SK-N-DZ (cell line): ENCODE data around the gene SKA3.

Experiments used
- DNase-seq: peaks from one replicate; pipeline ENCODE4 v3.0.0-alpha.2; 2015; ENCODE audit warnings: low spot score
- small RNA-seq, 2 experiments: library from RNA; depleted of rRNA; stranded (forward); fragments of <200 nt; gene quantifications; one replicate each; pipeline ENCODE3, GENCODE V24; 2014

Gene SKA3

DNA sequence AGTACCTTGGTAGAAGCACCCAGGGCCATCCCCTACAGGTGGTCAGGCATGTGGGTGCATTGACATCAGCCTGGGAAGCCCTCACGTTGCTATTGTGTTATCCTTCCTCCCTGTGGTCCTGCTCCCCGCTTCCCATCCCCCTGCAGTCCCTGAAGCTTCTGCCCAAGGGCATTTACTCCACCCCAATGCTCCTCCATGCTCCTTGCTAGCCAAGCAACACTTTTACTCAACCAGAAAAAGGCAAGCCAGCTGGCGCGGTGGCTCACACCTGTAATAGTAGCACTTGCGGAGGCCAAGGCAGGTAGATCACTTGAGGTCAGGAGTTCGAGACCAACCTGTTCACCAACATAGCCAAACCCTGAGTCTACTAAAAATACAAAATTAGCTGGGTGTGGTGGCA lies 60.2 kb downstream of the SKA3 start:
- no peak for DNase-seq

DNA sequence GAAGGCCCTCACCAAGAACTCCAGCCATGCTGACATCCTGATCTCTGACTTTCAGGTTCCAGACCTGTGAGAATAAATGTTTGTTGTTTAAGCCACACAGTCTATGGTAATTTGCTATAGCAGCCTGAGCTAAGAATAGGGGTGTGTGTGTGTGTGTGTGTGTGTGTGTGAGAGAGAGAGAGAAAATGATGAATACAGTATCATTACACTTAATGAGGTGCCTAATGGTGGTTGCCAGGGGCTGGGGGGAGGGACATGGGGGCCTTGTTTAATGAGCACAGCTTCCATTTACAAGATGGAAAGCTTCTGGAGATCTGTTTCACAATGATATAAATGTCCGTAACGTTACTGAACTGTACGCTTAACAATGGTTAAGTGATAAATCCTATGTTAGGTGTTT lies 61.1 kb downstream of the SKA3 start:
- no peak for DNase-seq

GRCh38 chr13:21111546-21111945 lies 64.8 kb downstream of the SKA3 start:
- no peak for DNase-seq

- no peak for DNase-seq
Observed at GRCh38 chr13:21109168-21109567, 67.2 kb downstream of the SKA3 start.

DNA sequence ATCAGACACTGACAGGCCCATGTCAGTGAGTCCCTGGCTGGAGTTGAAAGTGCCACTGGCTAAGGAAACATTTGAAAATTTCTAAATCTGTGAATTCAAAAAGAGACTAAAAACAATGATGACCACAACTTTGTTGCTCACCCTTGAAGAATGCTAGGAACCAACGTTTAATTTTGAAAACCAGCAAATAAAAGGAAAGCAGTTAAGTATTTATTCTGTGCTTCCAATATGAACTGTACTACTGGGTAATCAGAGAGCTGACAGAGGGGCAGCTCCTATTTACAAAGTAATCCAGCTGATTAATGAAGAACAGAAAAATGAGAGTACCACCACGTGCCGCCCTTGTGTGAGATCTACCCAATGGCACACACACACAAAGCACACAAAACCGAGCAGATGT lies 70.3 kb downstream of the SKA3 start:
- no peak for DNase-seq

- no peak for DNase-seq
Observed at GRCh38 chr13:21104199-21105019, 71.9 kb downstream of the SKA3 start.

Small RNA genes within 50 kb of the gene (small RNA-seq; reads per million reads assigned to genes)
- gene AL158032.1 (0 reads per million in 2 experiments), gene RF00086 (0 to 0.63 reads per million in 2 experiments), gene RF02116 (0 reads per million in 2 experiments)
